Measurements from ENCODE around the gene PPARD.

PPARD gene

DNA sequence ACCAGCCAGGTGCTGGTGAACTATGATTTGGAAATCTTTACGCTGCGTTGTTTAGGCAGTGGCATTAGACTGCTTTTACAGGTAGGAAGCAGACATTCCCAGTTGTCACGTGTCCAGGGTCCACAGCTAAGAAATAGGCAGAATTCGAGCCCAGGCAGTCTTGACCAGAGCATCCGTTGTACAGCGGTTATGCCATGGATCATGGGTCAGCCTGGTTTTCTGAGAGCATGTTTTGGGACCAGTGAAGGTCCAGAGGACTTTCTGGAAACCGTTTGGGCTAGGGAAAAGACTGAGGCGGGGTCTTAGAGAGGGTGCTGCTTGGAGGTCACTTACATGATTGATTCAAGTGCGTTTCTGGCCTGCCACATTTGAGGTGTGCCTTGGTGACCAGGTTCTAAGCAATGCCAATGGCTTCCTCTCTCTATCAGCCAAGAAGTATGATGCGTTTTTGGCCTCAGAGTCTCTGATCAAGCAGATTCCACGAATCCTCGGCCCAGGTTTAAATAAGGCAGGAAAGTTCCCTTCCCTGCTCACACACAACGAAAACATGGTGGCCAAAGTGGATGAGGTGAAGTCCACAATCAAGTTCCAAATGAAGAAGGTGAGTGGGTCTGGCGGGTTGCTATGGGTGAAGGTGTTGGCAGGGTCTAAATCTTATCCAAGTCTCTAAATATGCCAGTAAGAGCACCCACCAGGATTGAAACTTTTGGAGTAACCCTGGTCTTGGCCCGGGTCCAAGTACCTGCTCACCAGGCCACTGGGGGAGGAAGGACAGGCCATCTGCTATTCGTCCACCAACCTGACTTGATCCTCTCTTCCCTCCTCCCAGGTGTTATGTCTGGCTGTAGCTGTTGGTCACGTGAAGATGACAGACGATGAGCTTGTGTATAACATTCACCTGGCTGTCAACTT is 127.6 kb downstream of the PPARD start:
- DNase-seq (ENCODE audit: low read depth), result no peak

DNA sequence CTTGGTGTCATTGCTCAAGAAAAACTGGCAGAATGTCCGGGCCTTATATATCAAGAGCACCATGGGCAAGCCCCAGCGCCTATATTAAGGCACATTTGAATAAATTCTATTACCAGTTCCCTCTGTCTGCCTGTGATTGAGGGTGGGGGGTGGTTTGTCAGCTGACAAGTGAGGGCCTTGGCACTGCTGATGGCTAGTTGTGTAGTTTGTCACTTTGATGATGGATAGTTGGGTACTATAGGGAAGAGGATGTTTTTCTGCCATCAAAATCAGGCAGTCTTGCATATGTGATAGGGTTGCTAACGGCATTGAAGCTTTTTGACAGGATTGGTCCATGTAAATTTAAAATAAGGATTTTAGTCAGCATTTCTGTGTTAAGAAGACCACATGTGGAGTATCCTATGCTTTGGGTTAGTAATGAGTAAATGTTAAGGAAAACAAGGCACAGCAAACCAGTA is 128.3 kb downstream of the PPARD start:
- no peak for DNase-seq (ENCODE audit: low read depth)

- no peak for DNase-seq (ENCODE audit: low read depth)
Observed at GRCh38 chr6:35471836-35472345, 129.5 kb downstream of the PPARD start.

DNA sequence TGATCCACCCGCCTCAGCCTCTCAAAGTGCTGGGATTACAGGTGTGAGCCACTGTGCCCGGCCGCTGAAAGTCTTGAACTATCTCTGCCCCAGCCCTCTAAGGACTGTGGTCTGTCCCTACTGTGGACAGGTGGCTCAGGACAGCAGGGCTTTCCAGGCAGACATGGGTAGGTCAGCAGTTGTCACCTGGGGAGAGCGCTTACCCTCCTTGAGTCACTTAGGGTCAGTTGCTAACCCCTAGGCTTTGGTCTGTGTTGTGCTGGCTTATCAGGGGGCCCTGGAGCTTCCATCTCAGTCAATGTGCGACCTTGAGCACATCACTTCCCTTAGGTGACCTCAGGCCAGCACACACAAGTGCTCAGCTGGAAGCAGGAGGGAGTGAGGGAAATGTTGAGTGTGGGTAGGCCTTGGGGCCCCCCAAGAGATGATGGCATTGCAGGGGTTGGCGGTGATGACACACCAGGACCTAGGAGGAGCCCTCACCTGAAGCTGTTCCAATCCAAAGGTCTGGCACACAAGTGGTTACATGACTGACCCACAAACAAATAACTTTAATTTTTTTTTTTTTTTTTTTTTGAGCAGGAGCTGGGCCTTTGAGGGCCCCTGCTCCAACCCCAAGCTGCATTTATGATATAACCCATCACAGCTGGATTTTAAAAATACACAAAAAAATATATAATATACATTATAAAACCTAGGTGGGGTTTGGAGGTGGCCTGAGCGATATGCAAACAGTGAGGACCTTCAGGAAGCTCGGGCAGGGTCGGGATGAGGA is 130.9 kb downstream of the PPARD start:
- DNase-seq (ENCODE audit: low read depth), result no peak

GRCh38 chr6:35473850-35474130 is 131.4 kb downstream of the PPARD start:
- no peak for DNase-seq (ENCODE audit: low read depth)

GRCh38 chr6:35474131-35474941 is 132.0 kb downstream of the PPARD start:
- DNase-seq (ENCODE audit: low read depth), result no peak

- no peak for DNase-seq (ENCODE audit: low read depth)
Observed at GRCh38 chr6:35474942-35475570, 132.7 kb downstream of the PPARD start.

- no peak for DNase-seq (ENCODE audit: low read depth)
Observed at GRCh38 chr6:35475573-35475972, 133.2 kb downstream of the PPARD start.

DNA sequence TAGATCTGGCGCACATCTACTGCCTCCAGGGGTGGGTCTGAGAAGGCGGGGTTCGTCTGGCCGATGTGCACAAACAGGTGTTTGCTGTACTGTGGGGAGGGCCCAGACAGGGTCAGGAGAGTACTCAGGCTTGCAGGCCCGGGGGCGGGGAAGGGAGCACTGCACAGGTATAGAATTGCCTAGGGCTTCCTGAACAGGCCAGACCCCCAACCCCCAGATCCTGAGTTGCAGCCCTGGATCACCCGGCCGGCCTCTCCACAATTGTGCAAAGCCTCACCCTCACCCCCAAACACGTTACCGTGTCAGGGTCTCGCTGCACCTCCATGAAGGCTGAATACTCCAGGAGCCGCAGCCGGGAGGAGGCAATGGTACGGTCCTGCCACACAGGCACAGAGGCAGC is 133.6 kb downstream of the PPARD start:
- DNase-seq (ENCODE audit: low read depth), result no peak

GRCh38 chr6:35477028-35477427 is 134.7 kb downstream of the PPARD start:
- no peak for DNase-seq (ENCODE audit: low read depth)
